Transverse colon (tissue), 4 donors: Measurements from ENCODE around the gene MISFA.

Experiments
- CTCF ChIP-seq, 5 experiments: fragments of 200-600 bp in 3 of 5; fragments of 450-650 bp in 2 of 5; sonication (generic) in 3 of 5; IDR thresholded peaks; 1 replicate in 2 of 5; 2 replicates in 3 of 5; pipeline ENCODE4 v1.5.1; 2016 to 2017; ENCODE audit warnings: antibody characterized with exemption in 5 of 5, inconsistent platforms in 3 of 5, mild to moderate bottlenecking in 2 of 5, moderate library complexity in 1 of 5
- POLR2AphosphoS5 ChIP-seq, 3 donors: sonication (generic); formaldehyde crosslinking; IDR thresholded peaks; one replicate each; pipeline ENCODE4 v1.6.1; 2016; ENCODE audit warnings: antibody characterized with exemption in 3 of 3

GRCh38 chr11:18594999-18595749, 4.4 kb upstream of the MISFA start:
- no peak for TF ChIP-seq CTCF (IDR thresholded peaks at IDR 0.05)
- no peak for TF ChIP-seq POLR2AphosphoS5 (IDR thresholded peaks at IDR 0.05)
